SIG-M5 treated with dmso at 0.1 percent for 504 hours (cell line): ENCODE results near the gene ADGRA1.
"Not testable (repeated sequence)": the region's sequence is repeated elsewhere in the genome, so short reads cannot be mapped to it uniquely, and the experiment has no call there.

Experiments used
- DNase-seq: peaks from one replicate; lab custom pipeline; 2025; ENCODE audit not compliant: unreplicated experiment; lab: John Stamatoyannopoulos, UW

The ADGRA1 gene

DNA sequence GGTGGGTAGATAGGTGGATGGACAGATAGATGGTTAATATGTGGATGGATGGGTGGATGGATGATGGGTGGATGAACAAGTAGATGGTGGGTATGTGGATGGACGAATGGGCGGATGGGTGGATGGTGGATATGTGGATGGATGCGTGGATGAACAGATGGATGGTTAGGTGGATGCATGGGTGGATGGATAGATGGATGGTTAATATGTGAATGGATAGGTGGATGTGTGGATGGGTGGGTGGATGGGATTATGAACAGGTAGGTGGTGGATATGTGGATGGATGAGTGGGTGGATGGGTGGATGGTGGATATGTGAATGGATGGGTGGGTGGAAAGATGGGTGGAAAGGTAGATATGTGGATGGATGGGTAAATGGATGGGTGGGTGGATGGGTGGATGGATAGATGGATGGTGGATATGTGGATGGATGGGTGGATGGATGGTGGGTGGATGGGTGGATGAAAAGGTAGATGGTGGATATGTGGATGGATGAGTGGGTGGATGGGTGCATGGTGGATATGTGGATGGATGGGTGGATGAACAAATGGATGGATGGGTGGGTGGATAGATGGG, 87.1 kb downstream of the ADGRA1 start:
- DNase-seq = no peak

DNA sequence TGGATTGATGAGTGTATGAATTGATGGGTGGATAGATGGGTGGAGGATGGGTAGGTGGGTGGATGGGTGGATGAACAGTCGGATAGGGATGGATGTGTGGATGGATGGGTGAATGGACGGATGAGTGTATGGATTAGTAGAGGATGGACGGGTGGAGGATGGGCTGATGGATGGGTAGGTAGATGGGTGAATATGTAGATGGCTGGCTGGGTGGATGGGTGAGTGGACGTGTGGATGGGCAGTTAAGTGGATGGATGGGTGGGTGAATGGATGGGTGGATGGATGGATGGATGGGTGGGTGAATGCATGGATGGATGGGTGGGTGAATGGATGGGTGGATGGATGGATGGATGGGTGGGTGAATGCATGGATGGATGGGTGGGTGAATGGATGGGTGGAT, 87.9 kb downstream of the ADGRA1 start:
- not testable (repeated sequence) for DNase-seq

DNA sequence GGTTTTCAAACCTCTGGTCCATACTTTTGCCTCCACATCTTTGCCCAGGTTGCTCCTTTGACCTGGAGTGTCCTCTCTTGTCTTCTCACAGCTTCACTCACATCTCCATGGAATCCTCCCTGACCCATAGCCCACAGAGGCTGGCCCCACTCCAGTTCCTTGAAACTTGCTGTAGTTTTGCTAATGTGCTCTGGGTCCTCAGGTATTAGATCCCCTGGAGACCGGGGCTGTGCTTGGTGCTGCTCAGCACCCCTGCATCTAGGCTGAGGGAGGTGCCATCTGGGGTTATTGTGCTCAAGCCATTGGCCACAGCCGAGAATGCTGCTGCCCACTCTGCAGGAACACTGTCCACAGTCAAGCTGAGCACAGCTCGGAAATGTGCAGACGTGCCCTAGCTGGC, 88.8 kb downstream of the ADGRA1 start:
- DNase-seq = no peak

DNA sequence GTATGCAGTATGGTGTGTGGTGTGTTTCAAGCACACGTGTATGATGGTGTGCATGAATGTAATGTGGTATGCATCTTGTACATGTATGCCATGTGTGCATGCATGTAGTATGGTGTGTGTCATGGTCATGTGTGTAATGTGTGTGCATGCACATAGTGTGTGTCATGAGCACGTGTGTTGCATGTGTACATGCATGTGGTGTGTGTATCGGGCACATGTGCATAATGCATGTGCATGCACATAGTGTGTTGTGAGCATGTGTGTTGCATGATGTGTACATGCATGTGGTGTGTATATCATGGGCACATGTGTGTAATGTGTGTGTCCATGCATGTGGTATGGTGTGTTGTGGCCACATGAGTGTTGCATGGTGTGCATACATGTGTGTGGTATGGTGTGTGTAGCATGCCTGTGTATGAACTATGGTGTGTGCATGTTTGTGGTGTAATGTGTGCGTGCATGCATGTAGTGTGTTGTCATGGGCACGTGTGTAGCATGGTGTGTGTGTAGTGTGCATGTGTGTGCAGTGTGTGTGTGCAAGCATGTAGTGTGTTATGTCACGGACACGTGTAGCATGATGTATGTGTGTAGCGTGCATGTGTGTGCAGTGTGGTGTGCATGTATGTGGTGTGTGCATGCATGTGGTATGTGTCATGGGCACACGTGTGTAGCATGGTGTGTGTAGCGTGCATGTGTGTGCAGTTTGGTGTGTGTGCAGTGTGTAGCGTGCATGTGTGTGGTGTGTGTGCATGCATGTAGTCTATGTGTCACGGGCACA, 89.8 kb downstream of the ADGRA1 start:
- DNase-seq = no peak

DNA sequence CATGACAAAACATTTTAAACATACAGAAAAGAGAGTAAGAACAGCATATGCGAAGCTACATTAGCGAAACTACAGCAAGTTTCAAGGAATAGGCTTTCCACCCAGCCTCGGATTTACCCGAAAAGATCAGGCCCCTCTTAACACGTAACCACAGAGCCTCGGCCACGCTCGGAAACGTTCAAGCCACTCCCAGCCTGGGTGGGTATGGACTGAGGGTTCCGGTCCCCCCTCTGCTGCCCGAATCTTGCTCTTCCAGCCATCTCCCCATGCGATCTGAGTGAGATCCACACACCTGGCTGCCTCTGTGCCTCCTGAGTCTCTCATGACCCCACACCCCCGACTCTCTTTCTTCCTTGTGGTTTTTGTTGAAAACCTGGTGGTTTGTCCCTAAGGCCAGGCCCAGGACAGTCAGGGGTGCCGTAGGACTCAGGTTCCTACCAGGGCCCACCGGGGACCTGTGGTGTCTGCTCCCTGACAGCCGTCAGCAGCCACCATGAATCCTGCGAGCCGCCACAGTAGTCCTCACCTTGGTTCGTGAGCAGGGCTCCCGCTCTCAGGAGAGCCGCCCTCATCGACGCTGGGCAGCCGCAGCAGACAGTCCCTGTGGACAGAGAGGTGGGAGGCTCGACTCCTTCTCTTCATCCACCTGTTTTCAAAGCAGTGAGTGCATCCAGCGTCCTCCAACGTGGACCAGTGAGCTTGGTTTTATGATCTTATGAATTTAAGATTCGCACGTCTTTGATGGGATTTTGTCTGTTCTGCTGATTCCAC, 90.8 kb downstream of the ADGRA1 start:
- no peak for DNase-seq

DNA sequence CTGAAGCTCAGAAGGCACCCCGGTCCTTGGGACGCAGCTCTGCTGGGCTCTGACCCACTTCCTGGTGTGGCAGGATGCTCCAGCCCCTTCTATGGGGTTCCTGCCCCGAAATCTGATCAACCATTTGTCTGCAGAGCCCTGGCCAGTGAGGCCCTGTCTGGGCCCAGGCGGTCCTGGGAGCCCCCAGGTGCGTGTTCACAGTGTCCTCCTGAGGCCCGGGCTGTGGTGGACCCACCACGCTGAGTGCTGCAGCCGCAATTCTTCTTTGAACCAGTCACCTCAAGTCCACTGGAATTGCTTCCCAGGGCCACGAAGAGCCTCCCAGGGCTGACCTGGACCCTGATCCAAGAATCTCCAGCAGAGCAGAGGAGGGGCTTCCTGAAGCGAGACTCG, 91.4 kb downstream of the ADGRA1 start:
- DNase-seq = no peak

DNA sequence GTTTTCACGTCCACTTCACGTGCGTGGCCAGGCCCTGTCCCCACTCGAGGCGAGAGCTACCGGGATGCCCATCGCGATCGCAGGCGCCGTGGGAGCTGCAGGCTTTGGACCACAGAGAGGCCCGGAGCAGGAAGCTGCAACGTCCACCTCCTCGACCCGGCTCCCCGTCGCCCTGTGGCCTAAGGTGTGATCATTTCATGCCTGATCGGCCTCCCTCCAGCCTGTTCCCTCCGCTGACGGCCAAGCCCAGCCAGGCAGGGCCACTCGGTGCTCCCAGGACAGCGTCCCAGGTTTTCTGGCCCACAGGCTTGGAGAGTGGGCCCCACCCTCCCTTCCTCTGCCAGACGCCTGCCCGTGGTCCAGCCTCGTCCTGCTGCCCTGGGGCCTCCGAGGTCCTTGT, 91.9 kb downstream of the ADGRA1 start:
- no peak for DNase-seq

DNA sequence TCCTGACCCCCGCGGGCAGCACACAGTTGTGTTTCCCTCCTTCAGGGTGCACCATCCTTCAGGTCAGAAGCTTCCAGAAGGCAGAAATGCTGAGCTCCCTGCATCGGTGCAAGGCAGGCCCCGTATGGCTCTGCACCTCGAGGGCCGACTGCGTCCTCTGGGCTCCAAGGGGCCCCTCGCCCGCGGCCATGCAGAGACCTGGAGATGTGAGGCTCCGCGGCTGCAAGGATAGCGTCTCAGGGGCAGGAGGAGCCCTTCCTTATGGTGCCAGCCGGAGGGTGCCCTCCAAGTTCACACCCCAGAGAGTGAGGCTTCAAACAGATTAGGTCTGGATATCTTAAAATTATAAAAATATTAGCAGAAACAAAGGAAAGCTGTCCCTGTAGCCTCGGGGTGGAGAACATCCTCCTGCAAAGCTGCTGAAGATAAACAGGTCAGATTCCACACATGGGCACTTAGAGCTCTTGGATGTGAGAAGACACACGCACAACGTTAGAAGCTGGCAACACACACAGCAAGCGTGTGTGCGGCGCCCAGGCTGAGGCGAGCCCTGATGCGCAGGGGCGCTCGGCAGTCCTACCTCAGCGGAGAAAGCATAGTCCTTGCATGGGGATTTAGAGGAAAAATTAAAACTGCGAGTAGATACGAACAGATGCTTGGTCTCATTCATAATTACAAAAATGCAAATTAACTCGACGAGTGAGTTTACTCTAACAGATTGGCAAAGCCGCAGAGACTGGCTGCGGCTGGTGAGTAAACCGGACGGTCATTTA, 92.7 kb downstream of the ADGRA1 start:
- no peak for DNase-seq

DNA sequence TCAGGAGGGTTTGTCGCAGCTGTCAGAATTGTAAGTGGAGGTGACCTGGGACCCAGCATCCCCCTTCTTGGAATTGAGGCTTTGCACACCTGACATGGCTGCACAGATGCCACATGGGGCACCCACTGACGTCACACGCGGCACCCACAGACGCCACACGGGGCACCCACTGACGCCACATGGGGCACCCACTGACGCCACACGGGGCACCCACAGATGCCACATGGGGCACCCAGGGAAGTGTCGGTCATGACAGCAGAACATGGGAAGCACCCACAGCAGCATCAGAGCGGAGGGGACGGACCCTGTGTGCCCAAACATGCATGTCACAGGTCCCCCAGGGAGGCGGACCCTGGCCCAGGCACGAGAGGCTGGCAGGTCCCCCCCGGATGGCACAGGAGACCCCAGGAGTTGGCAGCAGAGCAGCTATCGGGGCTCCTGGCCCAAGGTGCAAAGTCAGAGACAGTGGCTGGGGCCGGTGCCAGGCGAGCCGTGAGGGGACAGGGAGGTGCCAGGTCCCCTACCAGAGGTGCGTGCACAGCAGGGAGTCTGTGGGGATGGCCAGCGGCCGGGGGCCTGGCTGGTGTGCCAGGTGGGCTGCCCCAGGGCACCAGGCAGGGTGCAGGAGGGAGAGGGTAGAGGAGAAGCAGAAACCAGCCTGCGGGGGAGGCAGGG, 93.4 kb downstream of the ADGRA1 start:
- no peak for DNase-seq
